GM21737 (cell line): ENCODE results near the gene TSC1.
"Not testable (repeated sequence)": the region's sequence is repeated elsewhere in the genome, so short reads cannot be mapped to it uniquely, and the experiment has no call there.

ENCODE experiments used
- ATAC-seq: cut with Tn5 transposase; IDR thresholded peaks from one replicate; pipeline ENCODE4 v1.9.1; 2021; ENCODE audit warnings: mild to moderate bottlenecking, moderate library complexity; ENCODE audit not compliant: unreplicated experiment

Gene TSC1

DNA sequence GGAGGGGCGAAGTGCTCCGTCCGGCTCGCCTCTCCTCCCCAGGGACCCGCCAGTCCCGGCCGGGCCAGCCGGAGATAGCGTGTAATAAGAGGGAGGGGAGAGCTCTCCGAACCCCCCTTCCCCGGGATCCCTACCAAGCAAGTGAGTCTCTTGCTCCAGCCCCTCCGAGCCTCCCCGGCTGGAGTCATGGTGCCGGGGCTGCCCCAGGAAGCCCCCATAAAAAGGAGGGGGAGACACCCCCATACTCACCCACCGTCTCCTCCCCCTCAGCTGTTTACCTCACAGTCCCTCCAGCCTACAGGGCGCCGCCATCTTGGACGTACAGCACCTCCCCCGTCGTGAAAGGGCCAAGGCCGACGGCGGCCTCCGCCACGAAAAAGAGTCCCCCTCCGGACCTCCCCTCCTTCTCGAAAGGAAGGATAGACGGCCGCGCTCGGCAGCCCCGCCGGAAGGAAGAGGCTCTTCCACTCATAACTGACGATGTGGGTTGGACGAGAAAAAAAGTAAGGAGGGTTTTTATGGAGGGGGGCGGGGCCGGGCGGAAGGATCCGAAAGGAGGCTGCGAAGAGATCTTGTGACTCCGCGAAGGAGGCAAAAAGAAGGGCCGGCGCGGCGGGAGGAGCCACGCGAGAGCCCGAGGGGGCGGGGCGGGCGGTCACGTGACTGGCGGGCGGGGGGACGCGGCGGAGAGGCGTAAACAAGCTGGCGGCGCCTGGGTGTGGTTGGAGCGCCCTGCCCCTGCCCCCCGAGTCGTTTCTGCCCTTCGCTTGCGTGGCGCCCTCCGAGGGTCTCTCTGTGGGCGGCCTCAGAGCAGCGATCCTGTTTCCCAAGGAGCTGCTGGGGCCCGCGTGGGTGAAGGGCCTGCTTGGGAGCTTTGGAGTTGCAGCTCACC is at the start of gene TSC1:
Gene TSC1 (minus strand): TSS at position 323 of the 892 bp plus-strand sequence. CDS start 15,744 bp downstream, outside the sequence.
- ATAC-seq, result peak; percentile 65

GRCh38 chr9:132993511-132993939 is 49.1 kb upstream of the TSC1 start:
- no peak for ATAC-seq

- no peak for ATAC-seq
Measured at GRCh38 chr9:132991351-132992300, 47.2 kb upstream of the TSC1 start.

- ATAC-seq, result no peak
Measured at GRCh38 chr9:132990781-132991180, 46.4 kb upstream of the TSC1 start.

- not testable (repeated sequence) for ATAC-seq
Measured at GRCh38 chr9:132989998-132990557, 45.7 kb upstream of the TSC1 start.

GRCh38 chr9:132989414-132989996 is 45.1 kb upstream of the TSC1 start:
- no peak for ATAC-seq

GRCh38 chr9:132989014-132989310 is 44.5 kb upstream of the TSC1 start:
- no peak for ATAC-seq

DNA sequence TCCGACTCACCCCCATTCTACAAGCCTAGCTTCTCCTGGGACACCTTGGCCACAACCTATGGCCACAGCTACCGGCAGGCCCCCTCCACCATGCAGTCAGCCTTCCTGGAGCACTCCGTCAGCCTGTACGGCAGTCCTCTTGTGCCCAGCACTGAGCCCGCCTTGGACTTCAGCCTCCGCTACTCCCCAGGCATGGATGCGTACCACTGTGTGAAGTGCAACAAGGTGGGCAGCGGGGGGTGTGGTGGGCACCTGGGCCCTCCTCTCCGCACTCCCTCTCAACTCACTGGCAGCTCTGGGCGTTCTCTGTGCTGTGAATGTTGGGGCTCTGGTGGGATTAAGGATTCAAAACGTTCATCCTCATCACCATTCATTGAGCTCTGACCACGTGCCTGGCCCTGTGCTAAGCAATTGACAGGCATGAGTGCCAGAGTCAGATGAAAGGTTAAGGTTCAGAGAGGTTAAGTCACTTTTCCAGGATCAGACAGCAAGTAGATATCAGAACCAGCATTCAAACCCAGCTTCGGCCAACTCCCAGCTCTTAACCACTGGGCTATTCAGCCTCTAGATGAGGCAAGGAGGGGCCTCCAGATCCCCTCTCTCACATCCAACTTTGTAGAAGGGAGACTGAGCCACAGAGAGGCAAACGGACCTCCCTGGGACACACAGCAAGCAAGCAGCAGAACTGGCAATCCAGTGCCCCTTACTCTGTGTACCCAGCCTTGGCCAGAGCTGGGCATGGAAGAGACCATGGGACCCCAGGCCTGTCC is 44.0 kb upstream of the TSC1 start:
- no peak for ATAC-seq

DNA sequence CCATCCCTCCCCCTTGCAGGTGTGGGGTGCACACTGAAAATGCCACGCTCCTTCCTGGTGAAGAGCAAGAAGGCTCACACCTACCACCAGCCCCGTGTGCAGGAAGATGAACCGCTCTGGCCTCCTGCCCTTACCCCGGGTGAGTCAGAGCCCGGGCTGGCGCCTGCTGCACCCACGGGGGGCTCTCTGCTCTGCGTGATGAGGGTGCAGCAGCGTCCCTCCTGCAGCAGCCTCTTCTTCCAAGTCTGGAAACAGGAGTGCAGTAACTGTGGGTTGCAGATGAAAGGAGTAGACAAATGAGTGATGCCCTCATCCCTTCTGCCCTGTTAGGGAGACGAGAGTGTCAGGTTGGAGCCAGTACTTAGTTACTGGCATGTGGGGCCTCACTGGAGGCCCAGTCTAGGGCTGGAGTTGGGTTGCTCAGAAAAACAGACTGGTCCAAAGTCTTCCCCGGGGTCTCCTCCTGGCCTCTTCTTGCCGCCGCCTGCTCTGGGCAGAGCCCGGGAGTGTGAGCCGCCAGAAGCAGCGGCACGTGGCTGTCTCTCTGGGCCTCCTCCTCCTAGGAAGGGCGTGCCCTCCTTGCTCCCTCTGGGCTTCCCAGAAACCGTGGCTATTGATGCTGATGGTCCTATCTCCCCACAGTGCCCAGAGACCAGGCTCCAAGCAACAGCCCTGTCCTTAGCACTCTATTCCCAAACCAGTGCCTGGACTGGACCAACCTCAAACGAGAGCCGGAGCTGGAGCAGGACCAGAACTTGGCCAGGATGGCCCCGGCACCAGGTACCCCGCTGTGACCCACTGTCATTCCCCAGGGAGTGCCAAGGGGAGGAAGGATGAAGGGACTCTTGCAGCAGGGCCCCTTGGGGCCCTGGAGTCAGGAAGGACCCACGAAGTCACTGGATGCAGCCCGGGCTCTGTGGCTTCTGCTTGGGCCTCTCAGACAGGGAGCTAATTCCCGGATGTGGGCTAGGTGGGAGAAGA is 42.5 kb upstream of the TSC1 start:
- no peak for ATAC-seq

DNA sequence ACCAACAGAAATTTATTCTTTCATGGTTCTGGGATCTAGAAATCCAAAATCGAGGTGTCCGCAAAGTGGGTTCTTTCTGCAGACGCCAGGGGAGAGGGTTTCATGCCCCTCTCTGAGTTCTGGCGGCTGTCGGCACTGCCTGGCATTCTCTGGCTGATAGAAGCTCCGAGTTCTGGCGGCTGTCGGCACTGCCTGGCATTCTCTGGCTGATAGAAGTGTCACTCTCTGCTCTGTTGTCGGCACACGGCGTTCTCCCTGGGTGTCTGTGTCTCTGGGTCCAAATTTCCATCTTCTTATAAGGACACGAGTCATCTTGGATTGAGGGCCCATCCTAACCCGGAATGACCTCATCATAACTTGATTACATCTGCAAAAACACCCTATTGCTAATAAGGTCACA is 41.7 kb upstream of the TSC1 start:
- no peak for ATAC-seq

DNA sequence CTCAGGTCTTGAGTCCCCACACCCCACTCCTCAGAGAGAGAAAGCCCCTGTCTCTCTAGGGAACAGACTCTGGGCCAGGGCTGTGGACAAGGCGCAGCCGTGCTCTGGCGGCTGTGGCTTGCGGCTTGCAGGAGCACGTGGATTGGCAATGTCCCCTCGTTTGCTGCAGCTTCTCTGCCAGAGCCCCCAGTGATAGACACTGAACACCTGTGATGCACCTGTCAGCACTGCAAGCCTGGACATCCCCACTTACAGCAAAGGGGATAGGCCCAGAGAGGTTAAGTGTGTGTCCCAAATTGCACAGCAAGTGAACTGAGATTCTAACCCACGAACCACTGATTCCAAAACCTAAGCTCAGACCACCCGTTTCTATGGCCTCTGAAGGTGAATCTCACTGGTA is 41.1 kb upstream of the TSC1 start:
- ATAC-seq, result no peak

- no peak for ATAC-seq
Measured at GRCh38 chr9:132985071-132985350, 40.6 kb upstream of the TSC1 start.

- ATAC-seq, result no peak
Measured at GRCh38 chr9:132984202-132985070, 40.0 kb upstream of the TSC1 start.

DNA sequence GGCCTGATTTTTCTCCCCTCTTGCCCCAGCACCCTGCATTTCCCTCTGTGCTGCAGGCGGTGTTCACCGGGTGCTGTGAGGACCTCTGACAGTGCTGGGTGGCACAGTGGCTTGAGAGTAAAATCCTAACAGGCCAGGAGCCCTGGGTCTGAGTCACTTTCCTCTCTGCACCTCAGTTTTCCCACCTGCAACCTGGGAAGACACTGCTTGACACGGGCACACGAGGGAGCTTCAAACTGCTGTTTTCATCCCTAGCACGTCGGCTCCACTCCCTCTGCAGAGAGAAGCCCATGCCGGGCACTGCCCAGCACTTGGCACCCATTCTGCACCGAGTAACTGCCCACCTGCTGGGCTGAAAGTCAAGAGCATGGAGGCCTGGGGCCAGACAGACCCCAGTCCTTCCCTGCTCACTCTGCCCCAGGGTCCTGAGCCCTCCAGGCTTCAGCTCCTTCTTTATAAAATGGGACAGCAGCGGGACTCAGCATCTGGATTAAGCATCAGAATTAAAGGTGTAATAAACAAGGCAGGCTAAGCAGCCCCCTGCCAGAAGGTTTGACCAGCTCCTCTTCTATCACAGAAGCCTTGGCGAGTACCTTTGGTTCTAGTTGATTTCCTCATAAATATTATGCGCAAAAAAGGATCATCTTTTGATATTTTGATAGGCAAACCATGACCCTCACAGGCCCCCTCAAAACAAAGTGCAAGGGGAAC is 39.2 kb upstream of the TSC1 start:
- ATAC-seq, result no peak

GRCh38 chr9:132982458-132982857 is 38.0 kb upstream of the TSC1 start:
- no peak for ATAC-seq

- ATAC-seq, result no peak
Measured at GRCh38 chr9:132980157-132980556, 35.7 kb upstream of the TSC1 start.

GRCh38 chr9:132978451-132979131 is 34.2 kb upstream of the TSC1 start, which contains the start of gene GFI1B:
TSS of gene GFI1B (plus strand) at chr9:132978694. CDS start at chr9:132986679, 7,985 bp downstream.
- ATAC-seq, result no peak
